Measurements from ENCODE around the gene APBB2. TPM values are rescaled to one million over a fixed set of nuclear protein-coding genes. Genes with fewer than 3 reads are reported as not detected.
"Not testable (repeated sequence)": the region's sequence is repeated elsewhere in the genome, so short reads cannot be mapped to it uniquely, and the experiment has no call there.

APBB2 gene
- total RNA-seq, 2 experiments from 2014 or later: 1.3 to 1.5 TPM

DNA sequence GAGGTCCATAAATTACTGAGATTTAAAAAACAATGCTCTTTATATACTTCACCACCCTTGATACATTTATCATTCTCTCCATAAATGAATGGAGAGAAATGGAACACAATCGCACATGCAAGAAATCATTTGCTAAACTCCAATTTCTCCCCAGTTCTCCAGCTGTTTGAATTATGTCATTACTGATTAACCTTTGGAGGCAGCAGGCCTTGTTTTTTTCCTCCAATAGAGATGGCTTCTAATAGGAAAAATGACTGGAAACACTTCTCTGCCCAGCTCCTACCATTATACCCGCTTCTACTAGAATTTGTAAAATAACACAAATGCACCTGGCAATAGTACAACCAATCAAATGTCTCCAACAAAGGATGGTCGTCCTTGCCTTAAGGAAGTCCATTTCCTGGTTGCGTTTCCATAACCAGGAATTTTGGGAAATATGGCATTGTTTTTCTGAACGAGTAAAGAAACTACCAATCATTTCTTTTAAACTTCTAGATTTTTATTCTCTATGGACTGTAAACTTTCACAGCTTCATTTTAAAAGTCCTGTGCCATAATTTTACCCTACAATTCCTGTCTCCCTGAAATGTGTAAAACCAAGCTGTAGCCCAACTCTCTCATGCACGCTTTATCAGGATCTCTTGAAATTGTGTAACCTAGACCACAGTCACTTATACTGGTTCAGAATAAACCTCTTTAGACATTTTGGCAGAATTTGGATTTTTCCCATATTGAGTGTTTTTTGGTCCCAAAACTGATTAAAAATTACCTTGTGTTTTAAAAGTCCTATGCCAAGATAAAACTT, 60.1 kb downstream of the APBB2 start:
- ChIA-PET CTCF (no interaction called here), POLR2A (no interaction called here)
- intact Hi-C loops (cut with DNase I, micrococcal nuclease): no loop called here
- ATAC-seq (no peak), DNase-seq (no peak)
- Mint-ChIP-seq H3K27me3 (peaks cover 8% of the 10 kb centered on the region), H3K27ac (no peak overlapping the region), H3K4me1 (no peaks in the 10 kb centered on the region), H3K9me3 (ENCODE audit: low read depth) (no peaks in the 10 kb centered on the region), H3K36me3 (ENCODE audit: low read depth) (no peaks in the 10 kb centered on the region), H3K4me3 (no peak overlapping the region)

DNA sequence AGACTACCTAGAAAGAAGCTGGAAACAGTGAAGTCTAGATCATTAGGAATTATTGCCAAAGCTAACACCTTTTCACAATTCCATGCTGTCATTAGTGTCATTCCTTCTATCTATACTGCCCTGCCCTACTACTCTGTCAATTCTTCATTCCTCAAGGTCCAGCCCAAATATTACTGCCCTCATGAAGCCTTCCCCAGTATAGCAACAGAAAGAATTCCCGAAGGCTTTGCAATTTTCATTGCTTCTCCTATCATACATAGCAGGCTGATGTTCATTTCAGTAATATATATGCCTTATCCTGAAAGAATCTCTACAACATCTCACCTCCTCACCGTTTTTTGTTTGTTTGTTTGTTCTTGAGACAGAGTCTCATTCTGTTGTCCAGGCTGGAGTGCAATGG, 63.9 kb downstream of the APBB2 start:
- no peaks in the 10 kb centered on the region for H3K9me3 Mint-ChIP-seq (ENCODE audit: low read depth)
- intact Hi-C loops (cut with DNase I, micrococcal nuclease): no loop called here
- POLR2A ChIA-PET: no interaction called here
- no peaks in the 10 kb centered on the region for H3K36me3 Mint-ChIP-seq (ENCODE audit: low read depth)
- H3K27me3 Mint-ChIP-seq: peaks cover 9% of the 10 kb centered on the region
- H3K4me3 Mint-ChIP-seq: no peak overlapping the region
- ATAC-seq: no peak
- no peak for DNase-seq
- no peak overlapping the region for H3K27ac Mint-ChIP-seq
- H3K4me1 Mint-ChIP-seq: no peaks in the 10 kb centered on the region
- CTCF ChIA-PET: no interaction called here

DNA sequence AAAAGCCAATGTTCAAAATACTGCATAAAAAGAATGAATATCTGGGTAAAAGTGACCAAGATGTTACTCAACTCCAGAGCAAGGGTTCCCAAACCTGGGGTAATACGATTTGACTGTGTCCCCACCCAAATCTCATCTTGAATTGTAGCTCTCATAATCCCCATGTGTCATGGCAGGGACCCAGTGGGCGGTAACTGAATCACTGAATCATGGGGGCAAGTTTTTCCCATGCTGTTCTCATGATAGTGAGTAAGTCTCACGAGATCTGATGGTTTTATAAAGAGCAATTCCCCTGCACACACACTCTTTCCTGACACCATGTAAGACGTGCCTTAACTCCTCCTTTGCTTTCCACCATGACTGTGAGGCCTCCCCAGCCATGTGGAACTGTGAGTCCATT, 64.8 kb downstream of the APBB2 start:
- CTCF ChIA-PET: not testable (repeated sequence)

DNA sequence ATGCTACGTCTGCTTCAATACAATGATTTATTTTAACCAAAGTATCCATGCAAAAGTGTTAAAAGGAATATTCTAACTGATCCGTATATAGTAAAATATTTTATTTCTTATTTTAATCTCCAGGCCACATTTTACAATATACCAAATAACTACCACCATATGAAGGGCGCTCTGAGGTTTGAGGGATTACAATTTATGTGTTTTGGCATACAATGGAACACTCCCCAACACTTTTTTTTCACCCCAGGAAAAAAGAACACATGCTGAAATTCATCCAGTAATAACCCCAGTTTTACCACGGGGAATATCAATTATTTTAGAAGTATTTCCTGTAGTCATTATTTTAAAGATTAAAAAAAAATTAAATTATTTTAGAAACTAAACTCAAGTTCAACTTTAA, 65.4 kb downstream of the APBB2 start:
- no peaks in the 10 kb centered on the region for H3K36me3 Mint-ChIP-seq (ENCODE audit: low read depth)
- ChIA-PET POLR2A (no interaction called here), CTCF (no interaction called here)
- H3K4me3 Mint-ChIP-seq: no peak overlapping the region
- no peak for ATAC-seq
- H3K4me1 Mint-ChIP-seq: no peaks in the 10 kb centered on the region
- no peak for DNase-seq
- H3K27ac Mint-ChIP-seq: no peak overlapping the region
- H3K9me3 Mint-ChIP-seq (ENCODE audit: low read depth): no peaks in the 10 kb centered on the region
- intact Hi-C loops (cut with DNase I, micrococcal nuclease): no loop called here
- H3K27me3 Mint-ChIP-seq: peaks cover 11% of the 10 kb centered on the region

More for the DNA sequence above, 64.8 kb downstream of the APBB2 start:
- H3K4me3 Mint-ChIP-seq; H3K36me3 Mint-ChIP-seq (ENCODE audit: low read depth); H3K4me1 Mint-ChIP-seq; intact Hi-C loops (cut with DNase I, micrococcal nuclease); DNase-seq; H3K9me3 Mint-ChIP-seq (ENCODE audit: low read depth); POLR2A ChIA-PET; ATAC-seq; H3K27ac Mint-ChIP-seq: not testable (repeated sequence)
- H3K27me3 Mint-ChIP-seq: peaks cover 11% of the 10 kb centered on the region

DNA sequence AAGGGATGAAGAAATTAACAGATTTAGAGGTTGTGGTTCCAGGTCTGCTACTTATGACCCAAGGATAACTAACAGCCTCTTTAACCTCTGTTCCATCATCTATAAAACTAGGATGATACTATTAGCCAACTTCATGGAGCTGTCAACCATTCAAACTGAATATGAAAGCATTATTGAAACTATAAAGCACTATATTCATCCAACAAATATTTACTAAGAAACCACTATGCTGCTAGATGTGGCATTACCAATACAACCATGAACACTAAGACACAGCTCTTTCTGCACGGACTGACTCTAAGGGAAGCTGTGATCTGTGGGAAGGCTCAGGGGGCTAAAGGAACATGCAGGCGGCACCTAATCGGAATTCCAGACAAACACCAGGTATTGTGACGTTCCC, 66.0 kb downstream of the APBB2 start:
- no peak overlapping the region for H3K4me3 Mint-ChIP-seq
- H3K9me3 Mint-ChIP-seq (ENCODE audit: low read depth): no peaks in the 10 kb centered on the region
- H3K4me1 Mint-ChIP-seq: no peaks in the 10 kb centered on the region
- DNase-seq (no peak), ATAC-seq (no peak)
- no peak overlapping the region for H3K27ac Mint-ChIP-seq
- ChIA-PET POLR2A (no interaction called here), CTCF (interaction anchor here (0.8 kb wide), 1 partner anchor 17 kb away, joined by 3 read pairs; no protein-coding TSS in a partner anchor)
- intact Hi-C loops (cut with DNase I, micrococcal nuclease): no loop called here
- H3K36me3 Mint-ChIP-seq (ENCODE audit: low read depth): no peaks in the 10 kb centered on the region
- H3K27me3 Mint-ChIP-seq: peaks cover 11% of the 10 kb centered on the region

DNA sequence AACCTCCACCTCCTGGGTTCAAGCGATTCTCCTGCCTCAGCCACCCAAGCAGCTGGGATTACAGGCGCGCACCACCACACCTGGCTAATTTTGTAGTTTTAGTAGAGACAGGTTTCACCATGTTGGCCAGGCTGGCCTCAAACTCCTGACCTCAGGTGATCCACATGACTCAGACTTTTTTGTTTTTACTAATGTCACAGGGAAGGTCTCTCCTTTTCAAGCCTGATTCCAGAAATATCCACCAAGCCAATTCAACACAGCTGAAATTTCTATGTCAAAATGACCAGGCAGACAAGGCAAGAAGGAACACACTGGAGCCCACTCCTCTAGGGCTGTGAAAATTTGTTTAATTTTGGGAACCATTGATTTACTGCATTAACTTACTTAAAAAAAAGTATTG, 66.8 kb downstream of the APBB2 start:
- CTCF ChIA-PET: interaction anchor here (0.8 kb wide), 1 partner anchor 17 kb away, joined by 3 read pairs; no protein-coding TSS in a partner anchor
- intact Hi-C loops (cut with DNase I, micrococcal nuclease); ATAC-seq; H3K27ac Mint-ChIP-seq; H3K9me3 Mint-ChIP-seq (ENCODE audit: low read depth); H3K4me3 Mint-ChIP-seq; POLR2A ChIA-PET; H3K4me1 Mint-ChIP-seq; DNase-seq; H3K36me3 Mint-ChIP-seq (ENCODE audit: low read depth): not testable (repeated sequence)
- peaks cover 11% of the 10 kb centered on the region for H3K27me3 Mint-ChIP-seq

DNA sequence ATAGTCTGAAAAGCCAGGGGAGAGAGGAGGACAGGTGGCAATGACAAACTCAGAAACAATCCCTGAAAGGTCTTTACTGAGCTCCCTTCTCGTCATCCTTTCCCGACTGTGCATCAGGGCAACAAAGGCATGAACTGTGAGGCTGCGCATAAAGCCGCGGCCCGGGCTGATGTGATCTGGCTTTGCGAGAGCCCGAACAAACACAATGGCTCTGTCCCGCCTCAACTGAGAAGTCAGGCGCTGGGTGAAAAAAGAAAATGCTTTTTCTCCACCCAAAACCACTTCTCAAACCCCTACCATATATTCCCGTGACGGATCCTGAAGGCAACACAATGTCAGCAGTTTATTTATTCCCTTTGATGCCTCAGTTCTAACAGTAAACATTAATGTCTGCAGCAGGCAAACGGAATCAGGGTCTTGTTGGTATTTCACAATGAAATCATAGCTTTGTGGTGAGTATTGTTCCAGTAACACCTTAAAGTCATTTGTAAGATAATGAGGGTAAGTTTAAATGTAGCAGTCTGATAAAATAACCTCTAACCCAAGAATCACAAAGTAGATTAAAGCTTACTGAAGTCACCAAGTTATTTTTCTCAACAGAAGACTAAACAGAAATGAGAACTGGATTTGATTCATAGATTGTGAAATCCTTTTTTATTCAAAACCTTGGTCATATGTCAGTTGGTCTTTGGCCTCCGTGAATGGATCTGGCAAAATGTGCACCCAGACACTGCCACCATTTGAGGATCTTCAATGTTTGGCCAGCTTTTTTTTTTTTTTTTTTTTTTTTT, 67.4 kb downstream of the APBB2 start:
- H3K4me1 Mint-ChIP-seq: no peaks in the 10 kb centered on the region
- CTCF ChIA-PET: no interaction called here

DNA sequence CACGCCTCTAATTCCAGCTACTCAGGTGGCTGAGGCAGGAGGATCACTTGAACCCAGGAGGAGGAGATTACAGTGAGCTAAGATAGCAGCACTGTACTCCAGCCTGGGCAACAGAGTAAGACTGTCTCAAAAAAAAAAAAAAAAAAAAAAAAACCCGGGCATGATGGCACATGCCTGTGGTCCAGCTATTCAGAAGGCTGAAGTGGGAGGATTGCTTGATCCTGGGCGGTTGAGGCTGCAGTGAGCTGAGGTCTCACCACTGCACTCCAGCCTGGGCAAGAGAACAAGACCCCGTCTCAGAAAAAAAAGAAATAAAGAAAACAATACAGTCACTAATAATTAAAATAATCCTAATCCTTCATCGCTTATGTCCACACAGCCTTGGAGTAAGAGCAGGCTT, 68.1 kb downstream of the APBB2 start:
- ChIA-PET POLR2A (no interaction called here), CTCF (no interaction called here)
- H3K9me3 Mint-ChIP-seq (ENCODE audit: low read depth): no peaks in the 10 kb centered on the region
- peaks cover 11% of the 10 kb centered on the region for H3K27me3 Mint-ChIP-seq
- intact Hi-C loops (cut with DNase I, micrococcal nuclease): no loop called here
- H3K36me3 Mint-ChIP-seq (ENCODE audit: low read depth): no peaks in the 10 kb centered on the region
- H3K27ac Mint-ChIP-seq: no peak overlapping the region
- ATAC-seq: no peak
- H3K4me3 Mint-ChIP-seq: no peak overlapping the region
- no peaks in the 10 kb centered on the region for H3K4me1 Mint-ChIP-seq
- no peak for DNase-seq

More for the DNA sequence above, 67.4 kb downstream of the APBB2 start:
- Mint-ChIP-seq H3K9me3 (ENCODE audit: low read depth) (no peaks in the 10 kb centered on the region), H3K36me3 (ENCODE audit: low read depth) (no peaks in the 10 kb centered on the region), H3K4me3 (no peak overlapping the region), H3K27me3 (peaks cover 11% of the 10 kb centered on the region), H3K27ac (no peak overlapping the region)
- POLR2A ChIA-PET: no interaction called here
- intact Hi-C loops (cut with DNase I, micrococcal nuclease): no loop called here
- DNase-seq (no peak), ATAC-seq (no peak)

DNA sequence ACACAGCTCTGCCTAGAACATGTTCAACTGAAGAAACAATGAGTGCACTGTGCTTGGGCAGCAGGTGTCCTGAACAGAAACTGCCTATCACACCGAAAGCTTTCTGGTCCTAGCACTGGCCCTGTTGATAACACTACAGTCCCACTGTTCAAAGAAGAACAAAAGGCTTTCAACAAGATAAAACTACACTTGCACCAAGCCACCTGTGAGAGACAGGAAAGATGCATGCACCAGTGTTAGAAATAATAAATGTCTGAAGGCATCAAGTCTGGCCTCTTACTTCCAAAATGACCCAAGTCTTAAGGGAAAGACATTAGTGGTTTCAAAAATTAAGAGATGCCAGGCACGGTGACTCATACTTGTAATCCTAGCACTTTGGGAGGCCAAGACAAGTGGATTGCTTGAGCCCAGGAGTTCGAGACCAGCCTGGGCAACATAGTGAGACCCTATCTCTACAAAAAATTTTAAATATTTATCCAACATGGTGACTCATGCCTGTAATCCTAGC, 68.7 kb downstream of the APBB2 start:
- H3K36me3 Mint-ChIP-seq (ENCODE audit: low read depth): no peaks in the 10 kb centered on the region
- intact Hi-C loops (cut with DNase I, micrococcal nuclease): no loop called here
- H3K4me1 Mint-ChIP-seq: no peaks in the 10 kb centered on the region
- no peak for DNase-seq
- H3K4me3 Mint-ChIP-seq: no peak overlapping the region
- H3K9me3 Mint-ChIP-seq (ENCODE audit: low read depth): no peaks in the 10 kb centered on the region
- no peak overlapping the region for H3K27ac Mint-ChIP-seq
- ChIA-PET POLR2A (no interaction called here), CTCF (no interaction called here)
- no peak for ATAC-seq
- peaks cover 11% of the 10 kb centered on the region for H3K27me3 Mint-ChIP-seq

DNA sequence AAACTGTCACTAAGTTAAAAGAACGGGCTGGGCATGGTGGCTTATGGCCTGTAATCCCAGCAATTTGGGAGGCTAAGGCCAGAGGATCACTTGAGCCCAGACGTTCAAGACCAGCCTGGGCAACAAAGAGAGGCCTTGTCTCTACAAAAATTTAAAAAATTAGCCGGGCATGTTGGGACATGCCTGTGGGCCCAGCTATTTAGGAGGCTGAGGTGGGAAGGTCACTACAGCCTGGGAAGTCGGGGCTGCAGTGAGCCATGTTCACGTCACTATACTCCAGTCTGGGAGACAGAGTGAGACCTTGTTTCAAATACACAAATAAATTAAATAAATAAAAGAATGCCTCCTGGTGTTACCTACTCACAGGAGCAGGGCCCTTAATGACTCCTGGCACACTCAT, 69.5 kb downstream of the APBB2 start:
- H3K9me3 Mint-ChIP-seq (ENCODE audit: low read depth): no peaks in the 10 kb centered on the region
- CTCF ChIA-PET: no interaction called here

DNA sequence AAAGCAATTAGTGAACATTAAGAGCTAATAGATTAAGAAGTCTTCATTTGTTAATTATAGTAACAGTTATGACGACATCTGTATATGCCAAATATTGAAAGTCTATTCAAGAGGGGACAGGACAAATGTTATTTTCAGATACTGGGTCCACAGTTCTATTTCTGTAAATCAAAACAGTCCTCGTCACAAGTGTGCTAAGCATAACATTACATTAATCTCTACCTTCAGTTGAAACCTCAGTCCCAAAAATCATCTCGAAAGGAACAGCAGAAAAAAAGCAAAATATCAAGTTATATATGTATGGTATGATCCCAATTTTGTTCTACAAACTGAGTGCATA, 70.3 kb downstream of the APBB2 start:
- intact Hi-C loops (cut with DNase I, micrococcal nuclease): no loop called here
- no peaks in the 10 kb centered on the region for H3K9me3 Mint-ChIP-seq (ENCODE audit: low read depth)
- H3K4me1 Mint-ChIP-seq: no peaks in the 10 kb centered on the region
- peaks cover 8% of the 10 kb centered on the region for H3K27me3 Mint-ChIP-seq
- ChIA-PET CTCF (no interaction called here), POLR2A (no interaction called here)
- no peak overlapping the region for H3K4me3 Mint-ChIP-seq
- H3K36me3 Mint-ChIP-seq (ENCODE audit: low read depth): no peaks in the 10 kb centered on the region
- DNase-seq (no peak), ATAC-seq (no peak)
- H3K27ac Mint-ChIP-seq: no peak overlapping the region

More for the DNA sequence above, 69.5 kb downstream of the APBB2 start:
- ATAC-seq: no peak
- no peaks in the 10 kb centered on the region for H3K4me1 Mint-ChIP-seq
- peaks cover 8% of the 10 kb centered on the region for H3K27me3 Mint-ChIP-seq
- intact Hi-C loops (cut with DNase I, micrococcal nuclease): no loop called here
- H3K27ac Mint-ChIP-seq: no peak overlapping the region
- no peak for DNase-seq
- POLR2A ChIA-PET: no interaction called here
- no peaks in the 10 kb centered on the region for H3K36me3 Mint-ChIP-seq (ENCODE audit: low read depth)
- H3K4me3 Mint-ChIP-seq: no peak overlapping the region

Data from activated CD4-positive, alpha-beta T cell treated with anti-CD3 and anti-CD28 coated beads for 36 hours (primary cell).